ENCODE data around the gene PROSER3. TPM values are rescaled to one million over a fixed set of nuclear protein-coding genes. Genes with fewer than 3 reads are reported as not detected.

Gene PROSER3
- total and polyA plus RNA-seq, 9 of the 15 experiments (the other 6 are each of a cell fraction or from before 2014, with no cell fraction given): 1.0 to 39.5 (median 5.1) TPM

GRCh38 chr19:35717665-35718344 is 40.2 kb upstream of the PROSER3 start, which contains the start of gene KMT2B (continued):
- TF ChIP-seq E2F8 (IDR thresholded peaks at IDR 0.05; ENCODE audit: low read depth, partially characterized antibody) (no peak), MED1 (CRISPR knock-in tag; IDR thresholded peaks at IDR 0.05; ENCODE audit: borderline replicate concordance) (no peak), NUFIP1 (IDR thresholded peaks at IDR 0.05; ENCODE audit: partially characterized antibody) (no peak), NFE2 (IDR thresholded peaks at IDR 0.05; ENCODE audit: low read depth) (no peak), NRF1 (conservative IDR thresholded peaks at IDR 0.05 in 1 of 2, IDR thresholded peaks at IDR 0.05 in 1 of 2) (peak; percentile 64 to 66; a peak in 2 of 4 replicates), BRD4 (IDR thresholded peaks at IDR 0.05) (no peak), PTRF (tag; IDR thresholded peaks at IDR 0.05) (no peak), RBFOX2 (IDR thresholded peaks at IDR 0.05; ENCODE audit: low read depth, low read length) (peak; percentile 67), ELF2 (CRISPR knock-in tag; IDR thresholded peaks at IDR 0.05) (peak; percentile 2), TAF1 (IDR thresholded peaks at IDR 0.05; ENCODE audit: control insufficient read depth, extremely low read depth, insufficient read depth, low read length, severe bottlenecking) (peak; percentile 51), ZNF584 (CRISPR knock-in tag; IDR thresholded peaks at IDR 0.05; ENCODE audit: low read depth) (no peak), MAFG (tag; conservative IDR thresholded peaks at IDR 0.05) (no peak), PBX2 (CRISPR knock-in tag; IDR thresholded peaks at IDR 0.05; ENCODE audit: low read depth) (no peak), PBX2 (tag; conservative IDR thresholded peaks at IDR 0.05; ENCODE audit: low read depth) (no peak), SMAD1 (IDR thresholded peaks at IDR 0.05; ENCODE audit: low read depth, low read length, partially characterized antibody) (no peak), ETS1 (conservative IDR thresholded peaks at IDR 0.05; ENCODE audit: control insufficient read depth, low read depth, low read length) (peak; percentile 89)
- TF ChIP-seq, protein P1, sequence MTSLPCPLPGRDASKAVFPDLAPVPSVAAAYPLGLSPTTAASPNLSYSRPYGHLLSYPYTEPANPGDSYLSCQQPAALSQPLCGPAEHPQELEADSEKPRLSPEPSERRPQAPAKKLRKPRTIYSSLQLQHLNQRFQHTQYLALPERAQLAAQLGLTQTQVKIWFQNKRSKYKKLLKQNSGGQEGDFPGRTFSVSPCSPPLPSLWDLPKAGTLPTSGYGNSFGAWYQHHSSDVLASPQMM (CRISPR knock-in tag; IDR thresholded peaks at IDR 0.05): no peak
- TF ChIP-seq, protein P2, sequence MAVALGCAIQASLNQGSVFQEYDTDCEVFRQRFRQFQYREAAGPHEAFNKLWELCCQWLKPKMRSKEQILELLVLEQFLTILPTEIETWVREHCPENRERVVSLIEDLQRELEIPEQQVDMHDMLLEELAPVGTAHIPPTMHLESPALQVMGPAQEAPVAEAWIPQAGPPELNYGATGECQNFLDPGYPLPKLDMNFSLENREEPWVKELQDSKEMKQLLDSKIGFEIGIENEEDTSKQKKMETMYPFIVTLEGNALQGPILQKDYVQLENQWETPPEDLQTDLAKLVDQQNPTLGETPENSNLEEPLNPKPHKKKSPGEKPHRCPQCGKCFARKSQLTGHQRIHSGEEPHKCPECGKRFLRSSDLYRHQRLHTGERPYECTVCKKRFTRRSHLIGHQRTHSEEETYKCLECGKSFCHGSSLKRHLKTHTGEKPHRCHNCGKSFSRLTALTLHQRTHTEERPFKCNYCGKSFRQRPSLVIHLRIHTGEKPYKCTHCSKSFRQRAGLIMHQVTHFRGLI (CRISPR knock-in tag; IDR thresholded peaks at IDR 0.05): no peak

Data from K562 (cell line).